COLO829 (cell line): Measurements from ENCODE around the gene SLC2A3.
"Not testable (repeated sequence)": the region's sequence is repeated elsewhere in the genome, so short reads cannot be mapped to it uniquely, and the experiment has no call there.

Experiments
- DNase-seq: peaks from one replicate; pipeline ENCODE4 v3.0.0; 2012; ENCODE audit warnings: low spot score

Gene SLC2A3

DNA sequence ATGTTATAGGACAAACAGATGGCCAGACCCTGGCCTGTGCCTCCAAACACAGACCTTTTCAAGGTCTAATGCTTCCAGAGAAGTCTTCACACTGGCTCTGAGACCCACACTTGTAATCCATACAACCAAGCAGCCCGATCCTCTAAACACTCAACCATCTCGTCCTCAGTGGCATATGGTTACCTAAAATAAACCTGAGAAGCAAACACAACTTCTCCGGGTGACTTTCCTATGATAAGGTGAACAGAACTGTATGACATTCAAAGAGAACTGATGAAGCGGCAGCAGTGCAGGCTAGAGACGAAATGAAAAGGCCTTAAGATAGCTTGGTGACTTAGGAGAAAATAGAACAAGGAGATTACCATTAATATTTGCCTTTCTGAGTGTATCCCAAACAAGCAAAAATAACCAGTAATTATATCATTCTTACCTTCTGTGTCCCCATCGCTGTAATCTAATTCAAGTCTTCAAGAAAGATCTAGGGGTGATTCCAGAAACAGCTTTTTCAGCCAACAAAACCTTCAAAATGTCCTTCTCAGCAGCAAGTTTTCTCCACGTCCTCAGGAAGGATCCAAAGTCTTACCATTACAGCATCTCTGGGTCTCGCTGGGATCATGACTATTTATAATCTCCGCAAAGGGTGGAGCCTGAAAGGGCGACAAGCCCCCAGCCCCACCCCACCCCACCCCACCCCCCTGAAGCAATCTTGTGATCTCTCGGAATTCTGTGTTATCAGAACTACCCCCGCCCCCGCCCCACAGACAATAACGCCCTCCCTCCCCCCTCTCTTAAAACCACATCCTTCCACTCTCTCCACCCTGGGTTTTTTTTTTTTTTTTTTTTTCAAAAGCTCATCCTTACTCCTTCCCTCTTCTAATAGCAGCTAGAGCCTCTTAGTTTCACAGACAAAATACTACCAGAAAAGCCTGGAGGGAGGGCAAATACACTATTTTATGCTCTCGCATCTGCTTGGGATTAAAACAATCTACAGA is at the start of gene SLC2A3:
TSS of gene SLC2A3 (minus strand) at position 598 of the 992 bp plus-strand sequence. CDS start at position 445, 153 bp downstream.
- peak; percentile 92 for DNase-seq

DNA sequence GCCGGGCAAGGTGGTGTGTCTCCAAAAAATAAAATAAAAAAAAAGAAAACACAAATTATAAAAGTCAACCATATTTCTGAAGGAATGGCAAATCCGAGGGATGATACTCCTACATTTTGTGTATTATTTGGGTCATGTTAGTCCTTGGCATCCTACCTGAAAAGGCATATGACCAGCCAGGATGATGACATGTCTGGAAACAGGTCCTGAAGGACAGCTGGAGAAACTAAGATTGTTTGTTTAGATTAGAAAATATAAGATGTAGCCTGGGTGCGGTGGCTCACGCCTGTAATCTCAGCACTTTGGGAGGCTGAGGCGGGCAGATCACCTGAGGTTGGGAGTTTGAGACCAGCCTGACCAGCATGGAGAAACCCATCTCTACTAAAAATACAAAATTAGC is 48.9 kb upstream of the SLC2A3 start:
- no peak for DNase-seq

DNA sequence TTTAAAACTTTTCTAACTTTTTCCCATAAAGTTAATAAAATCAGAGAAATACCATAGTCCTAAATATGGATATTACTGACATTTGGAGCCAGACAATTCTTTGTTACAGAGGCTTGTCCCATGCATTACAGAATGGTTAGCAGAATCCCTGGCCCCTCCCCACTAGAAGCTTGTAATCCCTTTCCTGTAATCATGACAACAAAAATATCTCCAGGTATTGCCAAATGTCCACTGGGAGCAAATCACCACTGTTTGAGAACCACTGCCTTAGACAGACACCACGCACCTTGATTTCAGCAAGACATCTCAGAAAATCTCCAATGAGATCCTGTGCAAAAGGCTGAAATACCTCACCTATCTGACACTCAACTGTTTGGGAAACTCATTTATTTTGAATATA is 47.5 kb upstream of the SLC2A3 start:
- DNase-seq, result not testable (repeated sequence)

DNA sequence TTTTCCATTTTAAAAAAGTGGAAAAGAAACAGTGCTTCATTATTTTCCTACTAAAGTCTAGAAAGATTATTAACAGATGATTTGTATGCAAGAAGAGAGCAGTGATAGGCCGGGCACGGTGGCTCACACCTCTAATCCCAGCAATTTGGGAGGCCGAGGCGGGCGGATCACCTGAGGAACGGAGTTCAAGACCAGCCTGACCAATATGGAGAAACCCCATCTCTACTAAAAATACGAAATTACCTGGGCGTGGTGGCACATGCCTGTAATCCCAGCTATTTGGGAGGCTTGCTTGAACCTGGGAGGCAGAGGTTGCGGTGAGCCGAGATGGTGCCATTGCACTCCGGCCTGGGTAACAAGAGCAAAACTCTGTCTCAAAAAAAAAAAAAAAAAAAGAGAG is 47.0 kb upstream of the SLC2A3 start:
- DNase-seq, result not testable (repeated sequence)

DNA sequence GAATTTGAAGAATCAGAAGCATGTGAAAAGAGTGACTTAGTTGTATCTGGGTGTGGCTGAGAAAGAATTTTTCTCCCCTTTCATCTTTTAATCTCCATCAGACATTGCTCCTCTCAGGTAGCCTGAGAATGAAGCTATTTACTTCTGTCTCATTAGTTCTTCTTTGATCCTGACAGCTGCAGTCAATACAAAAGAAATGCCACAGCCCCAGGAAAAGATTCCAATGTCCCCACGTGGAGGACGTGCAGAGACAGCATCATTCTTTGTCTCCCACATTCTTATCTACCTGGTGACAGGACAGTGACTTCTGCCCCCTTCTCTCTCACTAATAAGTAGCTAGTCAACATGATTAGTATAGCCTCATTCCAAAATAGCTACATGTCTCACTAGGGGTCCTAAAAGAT is 46.3 kb upstream of the SLC2A3 start:
- DNase-seq, result not testable (repeated sequence)

DNA sequence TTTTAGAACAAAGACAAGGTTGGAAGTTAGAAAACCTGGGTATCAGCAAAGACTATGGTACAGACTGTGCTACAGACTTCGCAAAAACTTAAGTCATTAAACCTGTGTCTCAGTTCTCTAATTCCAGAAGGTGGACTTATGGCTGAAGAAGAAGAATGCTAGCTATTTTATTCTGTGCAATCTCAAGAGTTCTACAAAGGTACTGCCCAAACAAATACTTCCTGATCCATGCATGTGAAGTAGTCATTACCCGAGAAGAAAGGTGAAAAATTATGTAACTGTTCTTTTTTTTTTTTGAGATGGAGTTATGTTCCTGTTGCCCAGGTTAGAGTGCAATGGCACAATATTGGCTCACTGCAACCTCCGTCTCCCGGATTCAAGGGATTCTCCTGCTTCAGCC is 45.5 kb upstream of the SLC2A3 start:
- no peak for DNase-seq

DNA sequence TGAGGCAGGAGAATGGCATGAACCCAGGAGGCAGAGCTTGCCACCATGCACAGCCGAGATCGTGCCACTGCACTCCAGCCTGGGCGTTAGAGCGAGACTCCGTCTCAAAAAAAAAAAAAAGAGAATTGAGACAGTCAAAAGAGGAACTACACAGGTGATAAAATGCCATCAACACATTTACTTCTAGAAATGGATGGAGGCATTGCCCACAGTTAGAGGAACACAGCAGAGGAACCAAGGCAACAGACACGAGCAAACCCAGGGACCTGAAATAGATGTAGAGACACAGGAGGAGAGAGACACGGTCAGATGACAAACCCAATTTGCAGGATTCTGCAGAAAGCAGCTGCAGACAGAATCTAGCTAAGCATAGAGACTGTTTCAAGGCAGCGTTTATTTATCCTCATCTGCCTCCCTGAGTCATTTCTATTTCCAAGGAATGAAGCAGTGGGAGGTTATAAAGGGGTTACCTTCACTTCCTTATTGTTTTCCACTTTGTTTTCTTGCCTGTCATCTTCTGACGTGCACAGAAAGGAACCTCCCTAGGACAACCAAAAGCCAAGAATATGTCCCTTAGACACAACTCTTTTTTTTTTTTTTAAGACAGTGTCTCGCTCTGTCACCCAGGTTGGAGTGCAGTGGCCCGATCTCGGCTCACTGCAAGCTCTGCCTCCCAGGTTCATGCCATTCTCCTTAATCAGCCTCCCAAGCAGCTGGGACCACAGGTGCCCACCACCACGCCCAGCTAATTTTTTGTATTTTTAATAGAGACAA is 41.6 kb upstream of the SLC2A3 start:
- DNase-seq, result not testable (repeated sequence)

DNA sequence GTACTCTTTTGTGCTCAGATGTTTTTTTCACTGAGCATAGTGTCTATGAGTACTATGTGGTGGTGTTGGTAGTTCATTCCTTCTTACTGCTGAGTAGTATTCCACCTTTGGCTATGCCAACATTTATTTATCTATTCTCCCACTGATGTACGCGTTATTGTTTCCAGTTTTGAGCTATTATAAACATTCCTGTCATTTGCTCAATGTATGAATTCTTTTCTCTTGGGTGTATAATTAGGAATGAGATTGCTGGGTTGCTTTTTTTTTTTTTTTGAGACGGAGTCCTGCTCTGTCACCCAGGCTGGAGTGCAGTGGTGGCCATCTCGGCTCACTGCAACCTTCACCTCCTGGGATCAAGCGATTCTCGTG is 37.5 kb upstream of the SLC2A3 start:
- no peak for DNase-seq

DNA sequence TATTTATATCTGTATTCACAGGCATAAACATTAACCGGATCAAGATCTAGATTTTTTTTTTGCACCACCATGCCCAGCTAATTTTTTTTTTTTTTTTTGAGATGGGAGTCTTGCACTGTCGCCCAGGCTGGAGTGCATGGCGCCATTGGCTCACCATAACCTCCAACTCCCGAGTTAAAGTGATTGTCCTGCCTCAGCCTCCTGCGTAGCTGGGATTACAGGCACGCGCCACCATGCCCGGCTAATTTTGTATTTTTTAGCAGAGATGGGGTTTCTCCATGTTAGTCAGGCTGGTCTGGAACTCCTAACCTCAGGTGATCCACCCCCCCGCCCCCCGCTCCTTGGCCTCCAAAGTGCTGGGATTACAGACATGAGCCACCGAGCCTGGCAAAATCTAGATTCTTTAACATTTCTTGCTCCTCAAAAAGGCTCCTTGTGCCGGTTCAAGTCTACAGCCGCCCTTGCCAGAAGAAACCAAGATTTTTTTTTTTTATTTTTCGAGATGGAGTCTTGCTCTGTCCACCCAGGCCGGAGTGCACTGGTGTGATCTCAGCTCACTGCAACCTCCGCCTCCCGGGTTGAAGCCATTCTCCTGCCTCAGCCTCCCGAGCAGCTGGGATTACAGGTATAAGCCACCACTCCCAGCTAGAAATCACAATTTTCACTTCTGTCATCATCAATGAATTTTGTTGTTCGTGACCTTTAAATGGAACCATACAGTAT is 36.9 kb upstream of the SLC2A3 start:
- DNase-seq, result no peak

DNA sequence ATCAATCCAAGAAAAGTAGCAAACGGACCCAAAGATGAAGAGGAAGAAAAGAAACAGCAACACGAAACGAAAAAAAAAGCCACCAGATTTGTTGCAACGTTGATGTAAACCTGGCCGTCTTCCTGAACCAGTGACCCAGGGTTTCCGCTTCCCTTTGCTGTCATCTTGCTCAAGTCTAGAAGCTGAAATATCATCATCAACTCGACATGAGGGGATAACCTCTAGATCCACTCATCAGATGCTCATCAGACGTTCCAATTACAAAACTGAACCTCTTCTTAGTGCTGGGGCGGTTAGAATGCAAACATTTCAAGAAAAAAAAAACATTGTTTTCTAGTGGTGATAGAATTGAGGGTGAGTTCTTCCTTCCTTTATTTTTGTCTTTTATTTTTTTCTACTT is 36.3 kb upstream of the SLC2A3 start:
- DNase-seq, result not testable (repeated sequence)

DNA sequence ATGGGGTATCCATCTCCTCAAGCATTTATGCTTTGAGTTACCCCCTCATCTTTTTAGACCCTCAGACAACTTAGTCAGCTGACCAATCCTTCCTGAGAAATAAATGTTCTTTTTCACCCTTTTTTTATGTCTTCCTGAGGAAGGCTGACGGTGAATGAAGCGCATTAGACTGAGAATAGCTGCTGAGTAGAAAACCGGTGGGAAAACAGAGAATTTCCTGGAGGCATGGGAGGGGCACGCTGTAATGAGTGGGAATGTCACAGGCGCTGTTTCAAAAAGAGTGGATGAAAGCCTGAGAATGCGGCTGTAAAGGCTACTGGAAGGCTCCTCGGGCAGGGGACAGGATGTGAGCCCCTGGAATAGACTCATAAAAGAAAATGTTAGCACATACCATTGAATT is 35.8 kb upstream of the SLC2A3 start:
- not testable (repeated sequence) for DNase-seq

DNA sequence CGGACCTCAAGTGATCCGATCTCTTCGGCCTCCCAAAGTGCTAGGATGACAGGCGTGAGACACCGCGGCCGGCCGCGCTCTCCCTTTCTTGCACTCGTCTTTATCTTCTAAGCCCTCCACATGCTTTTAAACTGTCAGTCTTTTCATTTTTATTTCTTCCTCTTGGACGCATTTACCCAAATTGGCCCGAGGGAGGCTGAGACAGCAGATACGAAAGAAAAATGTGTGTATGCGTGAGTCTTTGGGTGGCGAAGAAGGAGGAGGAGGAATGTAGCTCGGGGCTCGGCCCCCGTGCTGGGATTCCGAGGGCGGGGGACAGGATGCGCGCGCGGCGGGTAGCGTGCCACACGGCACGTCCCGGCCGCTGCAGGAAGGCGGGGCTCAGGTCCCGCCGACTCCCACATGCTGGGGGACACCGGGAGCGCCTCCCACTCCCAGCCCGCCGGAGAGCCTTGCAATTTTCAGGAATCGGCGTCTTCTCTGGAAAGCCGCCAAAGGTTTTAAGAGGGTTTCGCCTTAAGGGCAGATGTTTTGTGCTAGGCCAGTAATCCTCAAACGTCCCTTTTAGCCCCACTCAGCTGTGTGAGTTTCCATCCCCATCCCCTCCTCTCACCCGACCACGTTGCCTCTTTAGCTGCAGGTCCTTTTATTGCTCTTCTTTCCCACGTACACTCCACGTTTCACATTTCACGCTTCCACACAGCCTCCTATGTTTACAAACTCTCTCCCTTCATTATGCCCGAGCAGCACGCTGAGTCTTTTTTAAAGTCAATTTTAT is 34.7 kb upstream of the SLC2A3 start:
- DNase-seq, result peak; percentile 85

DNA sequence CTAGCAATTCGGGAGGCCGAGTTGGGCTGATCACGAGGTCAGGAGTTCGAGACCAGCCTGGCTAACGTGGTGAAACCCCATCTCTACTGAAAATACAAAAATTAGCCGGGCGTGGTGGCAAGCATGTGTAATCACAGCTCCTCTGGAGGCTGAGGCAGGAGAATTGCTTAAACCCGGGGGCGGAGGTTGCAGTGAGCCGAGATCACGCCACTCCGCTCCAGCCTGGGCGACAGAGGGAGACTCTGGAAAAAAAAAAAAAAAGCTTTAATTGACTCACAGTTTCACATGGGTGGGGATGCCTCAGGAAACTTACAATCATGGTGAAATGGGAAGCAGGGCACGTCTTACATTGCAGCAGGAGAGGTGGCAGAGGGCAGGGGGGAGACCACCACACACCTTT is 30.6 kb upstream of the SLC2A3 start:
- DNase-seq, result no peak

DNA sequence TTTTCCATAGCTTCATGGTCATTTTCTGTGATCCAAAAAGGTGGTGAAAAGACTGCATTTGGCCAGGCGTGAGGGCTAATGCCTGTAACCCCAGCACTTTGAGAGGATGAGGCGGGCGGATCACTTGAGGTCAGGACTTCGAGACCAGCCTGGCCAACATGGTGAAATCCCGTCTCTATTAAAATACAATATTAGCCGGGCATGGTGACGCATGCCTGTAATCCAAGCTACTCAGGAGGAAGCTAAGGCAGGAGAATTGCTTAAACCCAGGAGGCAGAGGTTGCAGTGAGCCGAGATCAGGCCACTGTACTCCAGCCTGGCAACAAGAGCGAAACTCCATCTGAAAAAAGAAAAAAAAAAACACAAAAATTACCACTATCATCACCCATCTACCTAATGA is 28.7 kb upstream of the SLC2A3 start:
- not testable (repeated sequence) for DNase-seq

DNA sequence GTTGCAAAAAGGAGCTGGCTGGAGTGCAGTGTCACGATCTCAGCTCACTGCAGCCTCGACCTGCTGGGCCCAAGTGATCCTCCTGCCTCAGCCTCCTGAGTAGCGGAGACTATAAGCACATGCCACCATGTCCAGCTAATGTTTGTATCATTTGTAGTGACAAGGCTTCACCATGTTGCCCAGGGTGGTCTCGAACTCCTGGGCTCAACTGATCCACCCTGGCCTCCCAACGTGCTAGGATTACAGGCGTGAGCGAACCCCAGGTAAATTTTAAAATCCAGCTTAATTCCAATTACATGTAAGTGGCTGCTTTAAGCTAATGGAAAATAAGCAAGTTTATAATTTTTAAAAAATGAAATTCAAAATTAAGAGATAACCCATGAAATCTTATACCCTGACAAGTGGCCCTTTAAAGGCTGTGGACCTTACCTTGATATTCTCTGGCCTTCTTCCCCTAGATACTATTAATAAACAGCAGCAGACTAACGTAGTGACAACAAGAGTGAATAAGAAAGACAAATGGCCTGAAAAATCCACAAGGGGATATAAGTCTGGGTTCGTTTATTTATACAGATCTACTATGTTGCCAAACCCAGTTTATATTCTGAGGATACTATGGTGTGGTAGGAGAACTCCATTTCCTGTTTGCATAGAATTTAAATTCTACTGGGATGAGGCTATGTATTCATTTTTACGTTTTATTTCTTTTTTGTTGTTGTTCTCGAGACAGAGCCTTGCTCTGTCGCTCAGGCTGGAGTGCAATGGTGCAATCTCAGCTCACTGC is 25.6 kb upstream of the SLC2A3 start:
- DNase-seq, result no peak

DNA sequence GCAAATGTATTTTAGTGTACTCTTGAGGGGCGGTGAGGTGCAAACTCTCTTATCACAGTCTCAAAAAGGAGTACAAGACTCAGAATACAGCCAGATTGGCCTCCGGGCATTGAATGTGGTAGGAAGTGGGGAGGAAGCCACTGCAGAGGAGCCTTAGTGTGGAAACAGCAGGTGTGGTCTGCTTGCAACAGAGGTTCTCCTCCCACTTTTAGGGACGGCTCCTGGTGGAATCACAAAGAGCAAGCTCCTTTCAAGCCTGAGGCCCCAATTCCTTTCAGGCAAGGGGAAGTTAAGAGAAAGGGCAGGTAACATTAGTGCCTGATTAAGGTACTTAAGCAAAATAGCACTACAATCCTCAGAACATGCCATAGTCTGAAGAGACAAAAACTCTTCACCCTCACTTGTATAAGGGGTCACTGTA is 23.7 kb upstream of the SLC2A3 start:
- no peak for DNase-seq

DNA sequence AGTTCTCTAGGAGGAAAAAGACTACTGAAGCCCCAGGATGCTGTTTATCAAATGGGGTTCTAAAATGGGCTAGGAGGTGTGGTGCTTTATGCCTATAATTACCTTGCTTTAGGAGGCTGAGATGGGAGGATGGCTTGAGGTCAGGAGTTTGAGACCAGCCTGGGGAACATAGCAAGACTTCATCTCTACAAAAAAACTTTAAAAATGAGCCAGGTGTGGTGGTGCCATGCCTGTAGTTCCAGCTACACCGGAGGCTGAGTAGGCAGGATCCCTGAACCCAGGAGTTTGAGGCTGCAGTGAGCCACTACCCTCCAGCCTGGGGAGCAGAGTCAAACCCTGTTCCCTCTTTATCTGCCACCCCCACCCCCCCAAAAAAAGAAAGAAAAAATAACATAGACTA is 23.3 kb upstream of the SLC2A3 start:
- no peak for DNase-seq

DNA sequence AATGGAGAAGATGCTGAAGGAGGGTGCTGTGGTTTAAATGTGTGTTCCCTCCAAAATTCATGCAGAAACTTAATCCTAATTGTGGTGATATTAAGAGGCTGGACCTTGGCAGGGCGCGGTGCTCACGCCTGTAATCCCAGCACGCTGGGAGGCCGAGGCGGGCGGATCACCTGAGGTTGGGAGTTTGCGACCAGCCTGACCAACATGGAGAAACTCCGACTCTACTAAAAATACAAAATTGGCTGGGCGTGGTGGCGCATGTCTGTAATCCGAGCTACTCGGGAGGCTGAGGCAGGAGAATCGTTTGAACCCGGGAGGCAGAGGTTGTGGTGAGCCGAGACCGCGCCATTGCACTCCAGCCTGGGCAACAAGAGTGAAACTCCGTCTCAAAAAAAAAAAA is 18.9 kb upstream of the SLC2A3 start:
- DNase-seq, result not testable (repeated sequence)

DNA sequence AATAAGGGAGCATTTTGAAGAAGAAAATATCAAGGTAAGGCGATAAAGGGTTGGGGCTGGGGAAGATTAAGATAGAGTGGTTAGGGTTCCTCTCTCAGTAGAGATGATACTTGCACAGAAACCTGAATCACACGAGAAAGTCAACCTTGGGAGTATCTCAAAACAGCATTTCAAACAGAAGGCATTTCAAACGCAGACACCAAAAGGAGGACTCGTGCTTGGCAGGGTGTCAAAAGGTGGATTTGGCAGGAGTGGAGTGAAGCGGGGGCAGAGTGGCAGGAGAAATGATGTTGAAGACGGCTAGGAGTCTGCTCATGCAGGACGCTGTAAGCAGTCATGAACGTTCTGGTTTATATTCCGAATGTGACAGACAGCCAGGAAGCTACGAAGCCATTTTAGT is 18.4 kb upstream of the SLC2A3 start:
- not testable (repeated sequence) for DNase-seq

DNA sequence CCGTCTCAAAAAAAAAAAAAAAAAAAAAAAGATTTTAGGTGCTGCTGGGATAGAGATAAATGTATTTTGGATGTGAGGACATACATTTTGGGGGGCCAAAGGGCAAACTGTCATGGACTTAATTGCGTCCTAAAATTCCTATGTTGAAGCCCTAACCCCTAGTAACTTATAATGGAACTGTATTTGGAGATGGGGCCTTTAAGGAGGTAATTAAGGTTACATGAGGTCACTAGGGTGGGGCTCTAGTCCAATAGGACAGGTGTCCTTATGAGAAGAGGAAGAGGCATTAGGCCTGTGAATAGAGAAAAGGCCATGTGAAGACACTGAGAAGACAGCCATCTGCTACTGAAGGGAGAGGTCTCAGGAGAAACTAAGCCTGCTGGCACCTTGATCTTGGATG is 17.9 kb upstream of the SLC2A3 start:
- DNase-seq, result not testable (repeated sequence)

DNA sequence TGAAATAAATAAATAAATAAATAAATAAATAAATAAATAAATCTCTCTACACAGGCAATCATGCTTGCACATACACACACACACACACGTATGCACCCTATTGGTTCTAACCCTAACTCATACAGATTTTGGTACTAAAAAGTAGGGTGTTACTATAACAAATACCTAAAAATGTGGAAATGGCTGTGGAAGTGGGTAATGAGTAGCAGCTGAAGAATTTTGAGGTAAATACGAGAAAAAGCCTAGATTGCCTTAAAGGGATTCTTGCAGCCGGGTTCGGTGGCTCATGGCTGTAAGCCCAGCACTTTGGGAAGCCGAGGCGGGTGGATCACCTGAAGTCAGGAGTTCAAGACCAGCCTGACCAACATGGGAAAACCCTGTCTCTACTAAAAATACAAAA is 15.7 kb upstream of the SLC2A3 start:
- DNase-seq, result no peak
